ENCODE measurements around the gene NT5C2. TPM values are rescaled to one million over a fixed set of nuclear protein-coding genes. Genes with fewer than 3 reads are reported as not detected.
A peak's percentile ranks its signal among the peaks of the same experiment; 100 is the strongest.
"Not testable (repeated sequence)": the region's sequence is repeated elsewhere in the genome, so short reads cannot be mapped to it uniquely, and the experiment has no call there.

The NT5C2 gene
- total RNA-seq, 4 donors from 2014 or later: 91.2 to 98.3 (median 92.5) TPM

GRCh38 chr10:103171278-103171677, 21.8 kb downstream of the NT5C2 start:
- Histone ChIP-seq H3K27me3 (no peaks in the 10 kb centered on the region), H3K36me3 (peaks cover 6 to 96% (median 23%) of the 10 kb centered on the region in 3 donors), H3K9me3 (no peaks in the 10 kb centered on the region), H3K4me3 (no peak overlapping the region), H3K4me1 (peaks cover 0 to 26% (median 6%) of the 10 kb centered on the region in 3 donors), H3K27ac (peak overlapping the region in 3 of 4 donors; percentile 53 to 61 (median 58))
- WGBS, 2 donors: 24 to 27% methylated on average over 1 of the region's 1 CpG
- no peak for TF ChIP-seq POLR2A (IDR thresholded peaks at IDR 0.05)
- TF ChIP-seq CTCF (IDR thresholded peaks at IDR 0.05): no peak
- no peak for DNase-seq
- intact Hi-C loops (cut with DNase I): no loop called here

GRCh38 chr10:103168438-103168837, 24.6 kb downstream of the NT5C2 start:
- TF ChIP-seq CTCF (IDR thresholded peaks at IDR 0.05) (no peak), POLR2A (IDR thresholded peaks at IDR 0.05) (no peak)
- peaks cover 0 to 26% (median 6%) of the 10 kb centered on the region in 3 donors for H3K4me1 ChIP-seq
- intact Hi-C loops (cut with DNase I): no loop called here
- H3K9me3 ChIP-seq: no peaks in the 10 kb centered on the region
- DNase-seq: no peak
- no peaks in the 10 kb centered on the region for H3K27me3 ChIP-seq
- peaks cover 6 to 96% (median 14%) of the 10 kb centered on the region in 3 donors for H3K36me3 ChIP-seq
- peak overlapping the region in 3 of 4 donors; percentile 28 to 60 (median 35) for H3K27ac ChIP-seq
- H3K4me3 ChIP-seq: no peak overlapping the region

GRCh38 chr10:103167554-103167953, 25.5 kb downstream of the NT5C2 start:
- intact Hi-C loops (cut with DNase I); H3K4me3 ChIP-seq; DNase-seq; H3K9me3 ChIP-seq; H3K27me3 ChIP-seq: not testable (repeated sequence)
- H3K27ac ChIP-seq: peak overlapping the region in 2 of 4 donors; percentile 28 to 35
- H3K36me3 ChIP-seq: peaks cover 1 to 96% (median 10%) of the 10 kb centered on the region in 3 donors
- peaks cover 0 to 25% (median 6%) of the 10 kb centered on the region in 3 donors for H3K4me1 ChIP-seq
- 96 to 100% methylated on average over 5 of the region's 5 CpGs for WGBS, 2 donors

GRCh38 chr10:103166523-103166922, 26.5 kb downstream of the NT5C2 start:
- H3K9me3 ChIP-seq: no peaks in the 10 kb centered on the region
- H3K27ac ChIP-seq: no peak overlapping the region
- no peak for TF ChIP-seq POLR2A (IDR thresholded peaks at IDR 0.05)
- TF ChIP-seq CTCF (IDR thresholded peaks at IDR 0.05): no peak
- 85 to 96% methylated on average over 3 of the region's 3 CpGs for WGBS, 2 donors
- intact Hi-C loops (cut with DNase I): no loop called here
- no peak overlapping the region for H3K4me3 ChIP-seq
- H3K36me3 ChIP-seq: peaks cover 0 to 96% (median 8%) of the 10 kb centered on the region in 3 donors
- H3K4me1 ChIP-seq: peaks cover 0 to 14% (median 2%) of the 10 kb centered on the region in 3 donors
- no peak for DNase-seq
- no peaks in the 10 kb centered on the region for H3K27me3 ChIP-seq

GRCh38 chr10:103163766-103164403, 29.2 kb downstream of the NT5C2 start:
- peaks cover 0 to 98% (median 8%) of the 10 kb centered on the region in 3 donors for H3K36me3 ChIP-seq
- DNase-seq; H3K27me3 ChIP-seq; intact Hi-C loops (cut with DNase I); H3K27ac ChIP-seq; H3K4me1 ChIP-seq; H3K9me3 ChIP-seq; H3K4me3 ChIP-seq: not testable (repeated sequence)
- 71 to 73% methylated on average over 9 of the region's 9 CpGs for WGBS, 2 donors

- Histone ChIP-seq H3K36me3 (peaks cover 0 to 59% (median 4%) of the 10 kb centered on the region in 3 donors), H3K27ac (no peak overlapping the region), H3K4me1 (peaks cover 0 to 39% (median 12%) of the 10 kb centered on the region in 3 donors), H3K27me3 (no peaks in the 10 kb centered on the region), H3K4me3 (no peak overlapping the region), H3K9me3 (no peaks in the 10 kb centered on the region)
- WGBS, 2 donors: 86 to 97% methylated on average over 1 of the region's 1 CpG
- no peak for TF ChIP-seq POLR2A (IDR thresholded peaks at IDR 0.05)
- TF ChIP-seq CTCF (IDR thresholded peaks at IDR 0.05): no peak
- DNase-seq: no peak
- intact Hi-C loops (cut with DNase I): no loop called here
Measured at GRCh38 chr10:103157246-103157645, 35.8 kb downstream of the NT5C2 start.
